Calu3 (cell line): Measurements from ENCODE around the gene SEMA4C. TPM values are rescaled to one million over a fixed set of nuclear protein-coding genes. Genes with fewer than 3 reads are reported as not detected.

Experiments
- BruUV-seq: library from RNA; stranded (reverse); fragments of 400-500 nt; replicated peaks from 2 replicates; lab custom pipeline; 2021; lab: Mats Ljungman, UMichigan
- CTCF ChIA-PET: fragments of 300-600 bp; sonication (Branson Sonifier 250); formaldehyde crosslinking; loops from one replicate; lab custom pipeline; 2022; ENCODE audit warnings: antibody characterized with exemption; lab: Charles Lee
- DNase-seq: peaks from one replicate; pipeline ENCODE4 v3.0.0; 2022
- H3K27ac Mint-ChIP-seq: one replicate; pipeline ENCODE4 v1.8.0; 2022; ENCODE audit warnings: mixed read lengths; ENCODE audit not compliant: unreplicated experiment
- H3K27me3 Mint-ChIP-seq: one replicate; pipeline ENCODE4 v1.8.0; 2022; ENCODE audit warnings: mixed read lengths; ENCODE audit not compliant: unreplicated experiment
- H3K36me3 Mint-ChIP-seq: one replicate; pipeline ENCODE4 v1.8.0; 2022; ENCODE audit warnings: mild to moderate bottlenecking, moderate library complexity, mixed read lengths; ENCODE audit not compliant: insufficient read depth, unreplicated experiment
- H3K4me1 Mint-ChIP-seq: one replicate; pipeline ENCODE4 v1.8.0; 2022; ENCODE audit warnings: mild to moderate bottlenecking, low read depth, mixed read lengths; ENCODE audit not compliant: unreplicated experiment
- H3K4me3 Mint-ChIP-seq: one replicate; pipeline ENCODE4 v1.8.0; 2022; ENCODE audit warnings: mild to moderate bottlenecking, low read depth, moderate library complexity, mixed read lengths; ENCODE audit not compliant: unreplicated experiment
- H3K9me3 Mint-ChIP-seq: one replicate; pipeline ENCODE4 v1.8.0; 2022; ENCODE audit warnings: low read depth, mixed read lengths; ENCODE audit not compliant: unreplicated experiment
- intact Hi-C: fragments of 100-400 bp; cut with micrococcal nuclease; formaldehyde crosslinking; loops from one replicate; pipeline ENCODE4 v1.10.0; 2022; ENCODE audit not compliant: unreplicated experiment
- total RNA-seq: library from RNA; stranded (reverse); gene quantifications from 2 replicates; pipeline ENCODE4 v1.2.3, GENCODE V29; 2022
- TF ChIP-seq, protein P1 (sequence below): fragments of 200-600 bp; IDR thresholded peaks from one replicate; pipeline ENCODE4 v1.8.0; 2022; ENCODE audit warnings: antibody characterized with exemption; ENCODE audit not compliant: unreplicated experiment

The SEMA4C gene
- total RNA-seq, 1 experiment from 2014 or later = 25.3 TPM

DNA sequence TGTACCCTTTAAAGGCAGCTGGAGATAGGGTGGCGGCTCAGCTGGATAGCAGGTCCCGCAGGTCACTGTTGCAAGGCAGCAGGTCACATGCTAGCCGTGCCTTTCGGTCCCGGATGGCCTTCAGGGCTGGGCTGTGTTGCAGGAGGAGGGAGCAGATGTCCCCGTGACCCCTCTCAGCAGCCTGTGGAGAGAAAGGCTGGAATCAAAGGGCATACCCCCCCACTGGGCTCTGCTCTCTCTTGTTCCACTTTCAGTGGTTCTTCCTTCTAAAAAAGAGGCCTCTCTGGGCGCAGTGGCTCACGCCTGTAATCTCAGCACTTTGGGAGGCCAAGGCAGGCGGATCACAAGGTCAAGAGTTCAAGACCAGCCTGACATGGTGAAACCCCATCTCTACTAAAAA is 21.6 kb downstream of the SEMA4C start:
- DNase-seq = no peak
- H3K4me1 Mint-ChIP-seq = no peaks in the 10 kb centered on the region
- peaks cover 9% of the 10 kb centered on the region for H3K36me3 Mint-ChIP-seq
- CTCF ChIA-PET = no interaction called here
- intact Hi-C loops = no loop called here
- H3K9me3 Mint-ChIP-seq = no peaks in the 10 kb centered on the region
- H3K4me3 Mint-ChIP-seq = no peak overlapping the region
- H3K27ac Mint-ChIP-seq = no peak overlapping the region
- H3K27me3 Mint-ChIP-seq = no peaks in the 10 kb centered on the region
- TF ChIP-seq, protein P1, sequence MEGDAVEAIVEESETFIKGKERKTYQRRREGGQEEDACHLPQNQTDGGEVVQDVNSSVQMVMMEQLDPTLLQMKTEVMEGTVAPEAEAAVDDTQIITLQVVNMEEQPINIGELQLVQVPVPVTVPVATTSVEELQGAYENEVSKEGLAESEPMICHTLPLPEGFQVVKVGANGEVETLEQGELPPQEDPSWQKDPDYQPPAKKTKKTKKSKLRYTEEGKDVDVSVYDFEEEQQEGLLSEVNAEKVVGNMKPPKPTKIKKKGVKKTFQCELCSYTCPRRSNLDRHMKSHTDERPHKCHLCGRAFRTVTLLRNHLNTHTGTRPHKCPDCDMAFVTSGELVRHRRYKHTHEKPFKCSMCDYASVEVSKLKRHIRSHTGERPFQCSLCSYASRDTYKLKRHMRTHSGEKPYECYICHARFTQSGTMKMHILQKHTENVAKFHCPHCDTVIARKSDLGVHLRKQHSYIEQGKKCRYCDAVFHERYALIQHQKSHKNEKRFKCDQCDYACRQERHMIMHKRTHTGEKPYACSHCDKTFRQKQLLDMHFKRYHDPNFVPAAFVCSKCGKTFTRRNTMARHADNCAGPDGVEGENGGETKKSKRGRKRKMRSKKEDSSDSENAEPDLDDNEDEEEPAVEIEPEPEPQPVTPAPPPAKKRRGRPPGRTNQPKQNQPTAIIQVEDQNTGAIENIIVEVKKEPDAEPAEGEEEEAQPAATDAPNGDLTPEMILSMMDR = no peak
- BruUV-seq = no TSS peak

DNA sequence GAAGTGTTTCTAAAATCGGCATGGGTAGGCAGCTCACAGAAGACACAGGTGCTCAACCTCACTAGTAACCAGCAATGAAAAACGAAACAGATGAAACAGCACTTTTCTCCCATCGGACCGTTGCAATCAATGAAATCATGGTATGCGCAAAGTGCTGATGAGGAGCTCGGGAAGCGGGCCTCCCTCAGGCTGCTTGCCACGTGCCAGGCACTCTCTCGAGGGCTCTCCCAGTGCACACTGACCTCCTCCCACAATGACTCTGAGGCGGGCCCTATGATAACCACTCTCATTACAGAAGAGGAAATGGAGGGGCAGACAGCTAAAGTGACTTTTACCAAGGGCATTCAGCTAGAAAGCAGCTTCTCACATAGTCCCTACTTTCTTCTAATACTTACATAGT is 22.3 kb downstream of the SEMA4C start:
- TF ChIP-seq, protein P1 = no peak
- CTCF ChIA-PET = interaction anchor here (1.1 kb wide), 1 partner anchor 14 kb away, joined by 5 read pairs; no protein-coding TSS in a partner anchor
- Mint-ChIP-seq H3K4me1 (no peaks in the 10 kb centered on the region), H3K27me3 (no peaks in the 10 kb centered on the region), H3K9me3 (no peaks in the 10 kb centered on the region), H3K27ac (no peak overlapping the region), H3K36me3 (peaks cover 8% of the 10 kb centered on the region), H3K4me3 (no peak overlapping the region)
- intact Hi-C loops = no loop called here
- no peak for DNase-seq
- no TSS peak for BruUV-seq

GRCh38 chr2:96846825-96847224 is 23.1 kb downstream of the SEMA4C start:
- no peaks in the 10 kb centered on the region for H3K4me1 Mint-ChIP-seq
- no peaks in the 10 kb centered on the region for H3K9me3 Mint-ChIP-seq
- CTCF ChIA-PET = interaction anchor here (1.1 kb wide), 1 partner anchor 14 kb away, joined by 5 read pairs; no protein-coding TSS in a partner anchor
- no TSS peak for BruUV-seq
- no peaks in the 10 kb centered on the region for H3K27me3 Mint-ChIP-seq
- H3K36me3 Mint-ChIP-seq = peaks cover under 1% of the 10 kb centered on the region
- DNase-seq = no peak
- intact Hi-C loops = no loop called here
- TF ChIP-seq, protein P1 = no peak
- no peak overlapping the region for H3K4me3 Mint-ChIP-seq
- no peak overlapping the region for H3K27ac Mint-ChIP-seq

- Mint-ChIP-seq H3K27me3 (no peaks in the 10 kb centered on the region), H3K9me3 (no peaks in the 10 kb centered on the region), H3K4me1 (no peaks in the 10 kb centered on the region), H3K36me3 (peaks cover 17% of the 10 kb centered on the region), H3K4me3 (no peak overlapping the region), H3K27ac (no peak overlapping the region)
- DNase-seq = no peak
- no TSS peak for BruUV-seq
- CTCF ChIA-PET = interaction anchor here (0.7 kb wide), 1 partner anchor 56 kb away, joined by 4 read pairs; no protein-coding TSS in a partner anchor
- intact Hi-C loops = no loop called here
- TF ChIP-seq, protein P1 = no peak
These were observed 25.5 kb downstream of the SEMA4C start for GRCh38 chr2:96844405-96844808.
